H1 (cell line): ENCODE results near the gene BRMS1. TPM values are rescaled to one million over a fixed set of nuclear protein-coding genes. Genes with fewer than 3 reads are reported as not detected.

Source experiments
- SAP30 ChIP-seq: fragments of 300-600 bp; sonication (generic); IDR thresholded peaks from 2 replicates; pipeline ENCODE4 v1.7.1; 2012; ENCODE audit warnings: low read length, moderate library complexity, mild to moderate bottlenecking, inconsistent platforms; ENCODE audit not compliant: insufficient read depth, insufficient replicate concordance
- USF2 ChIP-seq: IDR thresholded peaks from 2 replicates; pipeline ENCODE4 v1.6.1; 2011; ENCODE audit warnings: low read length, improper control_type of control experiment
- YY1 ChIP-seq: IDR thresholded peaks from 2 replicates; pipeline ENCODE4 v1.6.1; 2011; ENCODE audit warnings: low read depth, mild to moderate bottlenecking, low read length
- polyA plus RNA-seq, 7 experiments: library from polyadenylated mRNA; depleted of rRNA in 3 of 7; stranded (reverse) in 5 of 7; unstranded in 2 of 7; fragments of >200 nt in 5 of 7; fragments of 200-250 nt in 2 of 7; gene quantifications; 1 replicate in 5 of 7; 2 replicates in 1 of 7; 4 replicates in 1 of 7; pipeline versions ENCODE4 v1.2.1 to v1.2.3, GENCODE V29; 2011 to 2013; ENCODE audit warnings: missing spikeins in 2 of 7, mixed read lengths in 2 of 7
- total RNA-seq: library from RNA; stranded (reverse); fragmentation: NEBNext Ultra II Directional; extraction: Animal tissue kit (Norgen Biotek cat#: 25700); gene quantifications from 2 replicates; pipeline ENCODE4 v1.2.1, GENCODE V29; 2021
- TF ChIP-seq, protein P1 (sequence below): IDR thresholded peaks from 2 replicates; pipeline ENCODE4 v1.6.1; 2012; ENCODE audit warnings: inconsistent platforms

Gene BRMS1
- total and polyA plus RNA-seq, 2 of the 8 experiments (the other 6 are each of a cell fraction or from before 2014, with no cell fraction given): 39.2 to 46.1 TPM

GRCh38 chr11:66331542-66332370 lies 13.1 kb downstream of the BRMS1 start (continued):
- no peak for TF ChIP-seq USF2
- TF ChIP-seq YY1: no peak
- no peak for TF ChIP-seq SAP30
- TF ChIP-seq, protein P1, sequence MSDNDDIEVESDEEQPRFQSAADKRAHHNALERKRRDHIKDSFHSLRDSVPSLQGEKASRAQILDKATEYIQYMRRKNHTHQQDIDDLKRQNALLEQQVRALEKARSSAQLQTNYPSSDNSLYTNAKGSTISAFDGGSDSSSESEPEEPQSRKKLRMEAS: no peak
